ENCODE results near the gene KIAA0930. TPM values are rescaled to one million over a fixed set of nuclear protein-coding genes. Genes with fewer than 3 reads are reported as not detected.

The KIAA0930 gene
- polyA plus RNA-seq, 4 donors = 15.7 to 23.3 (median 22.2) TPM

DNA sequence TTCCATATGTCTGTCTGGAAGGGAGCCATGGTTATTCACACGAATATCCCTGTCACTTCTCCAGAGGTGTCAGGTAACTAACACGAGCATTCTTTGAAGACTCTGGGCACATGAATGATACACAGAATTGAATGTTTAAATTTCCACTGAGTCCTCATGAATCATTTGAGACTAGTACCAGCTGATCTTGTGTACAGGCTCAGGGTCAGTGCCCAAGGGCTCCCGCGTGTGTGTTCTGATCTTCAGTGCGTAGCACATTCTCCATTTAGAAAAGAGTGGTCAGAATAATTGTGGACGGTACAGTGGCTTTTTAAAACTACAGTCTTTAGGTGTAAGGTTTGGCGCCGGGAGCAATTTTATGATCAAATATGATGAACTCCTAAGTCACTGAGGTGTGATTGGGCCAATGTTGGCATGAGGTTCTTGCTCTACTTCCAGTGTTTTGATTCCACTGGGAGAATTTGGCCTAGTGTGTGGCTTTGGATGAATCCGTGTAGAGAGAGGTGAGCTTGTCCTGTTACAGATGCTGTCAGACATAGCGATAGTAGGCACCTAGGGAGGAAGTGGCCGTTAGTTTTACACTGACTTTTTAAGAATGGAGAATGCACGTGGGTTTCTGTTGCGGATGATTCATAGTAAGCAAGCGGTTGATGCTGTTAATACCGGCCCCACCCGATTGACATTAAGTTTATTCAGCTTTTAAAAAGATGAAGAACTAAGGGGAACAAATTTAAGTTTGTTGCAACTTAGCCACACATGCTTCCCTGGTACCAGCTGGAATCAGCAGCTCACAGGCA, 54.8 kb downstream of the KIAA0930 start:
- DNase-seq (ENCODE audit: low read depth in 4 of 4, low spot score in 2 of 4) = no peak

DNA sequence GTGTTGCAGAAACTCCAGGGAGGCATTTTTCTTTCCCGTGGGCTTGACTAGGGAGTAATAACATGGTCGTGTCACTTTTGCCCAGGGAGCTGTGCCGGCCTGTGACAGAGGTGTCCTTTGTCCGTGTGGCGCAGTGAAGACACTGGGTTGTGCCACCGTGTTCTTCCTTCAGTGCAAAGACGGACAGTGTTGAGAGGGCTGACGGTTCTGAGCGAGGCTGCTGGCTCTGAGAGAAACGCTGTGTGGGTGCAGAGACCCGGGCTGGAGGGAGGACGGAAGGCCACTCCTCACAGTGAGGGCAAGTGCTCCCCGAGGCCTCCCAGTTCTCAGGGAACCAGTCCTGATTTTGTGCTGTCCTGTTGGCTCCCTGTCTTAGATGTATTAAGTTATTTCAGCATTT, 56.7 kb downstream of the KIAA0930 start:
- DNase-seq (ENCODE audit: low read depth in 4 of 4, low spot score in 2 of 4) = no peak

DNA sequence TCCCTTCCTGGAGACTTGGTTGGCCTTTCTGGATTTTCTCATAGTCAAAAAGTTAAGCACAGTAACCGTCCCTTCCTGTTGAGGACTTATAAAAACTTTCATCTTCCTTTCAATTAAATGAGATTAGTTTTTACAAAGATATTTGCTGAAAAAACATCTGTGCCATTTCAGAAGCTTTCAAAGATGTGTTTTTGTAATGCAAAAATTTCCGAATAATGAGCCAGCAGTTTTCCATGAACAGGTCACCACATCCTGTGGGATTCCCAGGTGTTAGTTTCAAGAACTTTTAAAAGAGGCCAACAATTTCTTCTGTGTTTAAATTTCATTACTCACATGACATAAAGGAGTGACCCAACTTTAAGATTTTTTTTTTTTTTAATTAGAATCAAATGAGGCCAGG, 58.9 kb downstream of the KIAA0930 start:
- no peak for DNase-seq (ENCODE audit: low read depth in 4 of 4, low spot score in 2 of 4)

DNA sequence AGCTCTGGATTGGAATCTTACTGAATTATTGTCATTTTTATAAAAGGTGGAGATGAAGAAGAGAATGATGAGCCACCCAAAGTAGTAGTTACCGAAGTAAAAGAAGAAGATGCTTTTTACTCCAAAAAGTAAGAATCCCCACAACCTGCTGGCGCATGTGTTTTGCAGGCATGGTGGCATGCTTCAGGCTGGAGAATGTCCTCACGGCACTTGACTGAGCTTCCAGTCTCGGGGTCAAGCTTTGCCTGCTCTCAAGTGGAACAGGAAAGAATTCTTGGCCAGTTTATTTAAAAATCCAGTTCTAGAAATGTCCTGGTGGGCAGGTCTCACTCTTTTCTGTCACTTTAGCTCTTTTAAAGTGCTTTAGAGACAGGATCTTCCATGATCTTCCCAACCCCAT, 59.5 kb downstream of the KIAA0930 start:
- no peak for DNase-seq (ENCODE audit: low read depth in 4 of 4, low spot score in 2 of 4)

- no peak for DNase-seq (ENCODE audit: low read depth in 4 of 4, low spot score in 2 of 4)
Observed at GRCh38 chr22:45180146-45180679, 60.5 kb downstream of the KIAA0930 start.

DNA sequence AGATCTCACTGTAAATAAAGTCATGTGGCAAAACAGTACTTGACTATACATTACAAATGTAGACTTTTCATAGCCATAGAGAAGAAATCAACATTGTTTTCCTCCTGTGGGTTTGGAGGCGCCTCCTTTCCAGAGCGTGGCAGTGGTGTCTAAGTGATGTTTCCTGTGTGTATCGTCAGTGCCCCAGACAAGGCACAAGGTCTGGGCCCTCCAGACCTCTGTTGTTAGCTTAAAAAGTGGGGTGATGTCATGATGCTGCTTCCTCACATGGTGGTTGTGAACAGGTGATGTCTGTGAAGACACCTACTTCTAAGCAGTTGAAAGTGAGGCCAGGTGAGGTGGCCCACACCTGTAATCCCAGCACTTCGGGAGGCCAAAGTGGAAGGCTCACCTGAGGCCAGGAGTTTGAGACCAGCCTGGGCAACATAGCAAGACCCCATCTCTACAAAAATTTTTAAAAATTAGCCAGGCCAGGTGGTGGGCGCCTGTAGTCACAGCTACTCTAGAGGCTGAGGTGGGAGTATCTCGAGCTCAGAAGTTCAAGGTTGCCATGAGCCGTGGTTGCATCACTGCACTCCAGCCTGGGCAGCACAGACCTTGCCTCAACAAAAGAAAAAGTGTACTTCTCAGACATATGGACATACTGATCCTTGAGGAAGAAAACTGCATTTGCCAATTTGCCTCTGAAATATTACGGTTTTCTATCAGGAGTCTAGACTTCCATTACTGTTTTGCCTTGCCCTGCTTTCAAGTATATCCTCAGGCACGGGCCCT, 61.2 kb downstream of the KIAA0930 start:
- no peak for DNase-seq (ENCODE audit: low read depth in 4 of 4, low spot score in 2 of 4)

DNA sequence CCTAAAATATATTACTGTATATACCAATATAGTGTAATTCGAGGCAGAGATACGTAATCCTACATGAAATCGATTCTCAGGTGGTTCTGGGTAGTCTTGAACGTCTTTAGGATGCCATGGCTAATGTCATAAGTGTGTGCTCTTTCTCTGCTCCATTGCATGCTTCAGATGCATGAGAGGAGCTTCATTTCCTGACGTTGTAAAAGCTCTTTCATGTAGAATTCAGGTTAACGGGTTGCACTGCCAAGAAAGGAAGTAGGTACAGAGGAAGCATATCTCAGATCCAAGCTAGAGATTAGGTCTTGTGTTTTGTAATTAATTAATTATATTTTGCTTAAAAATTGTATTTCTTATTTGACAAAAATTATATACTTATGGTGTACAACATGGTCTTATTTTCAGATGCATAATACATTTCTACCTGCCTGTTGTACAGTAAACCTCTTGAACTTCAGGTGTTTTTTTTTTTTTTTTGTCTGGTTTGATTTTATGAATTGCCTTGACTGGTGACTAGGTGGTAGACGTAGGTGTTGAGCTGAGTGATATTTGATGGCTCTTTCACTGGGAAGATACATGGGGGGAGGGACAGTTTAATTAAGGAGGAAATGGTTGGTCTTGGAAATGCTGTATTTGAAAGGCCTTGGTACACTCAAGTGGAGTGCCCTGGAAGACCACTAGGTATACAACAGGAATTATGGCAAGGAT, 67.7 kb downstream of the KIAA0930 start:
- no peak for DNase-seq (ENCODE audit: low read depth in 4 of 4, low spot score in 2 of 4)

- no peak for DNase-seq (ENCODE audit: low read depth in 4 of 4, low spot score in 2 of 4)
Observed at GRCh38 chr22:45171830-45172229, 68.9 kb downstream of the KIAA0930 start.

- DNase-seq (ENCODE audit: low read depth in 4 of 4, low spot score in 2 of 4) = no peak
Observed at GRCh38 chr22:45169591-45170466, 70.9 kb downstream of the KIAA0930 start.

DNA sequence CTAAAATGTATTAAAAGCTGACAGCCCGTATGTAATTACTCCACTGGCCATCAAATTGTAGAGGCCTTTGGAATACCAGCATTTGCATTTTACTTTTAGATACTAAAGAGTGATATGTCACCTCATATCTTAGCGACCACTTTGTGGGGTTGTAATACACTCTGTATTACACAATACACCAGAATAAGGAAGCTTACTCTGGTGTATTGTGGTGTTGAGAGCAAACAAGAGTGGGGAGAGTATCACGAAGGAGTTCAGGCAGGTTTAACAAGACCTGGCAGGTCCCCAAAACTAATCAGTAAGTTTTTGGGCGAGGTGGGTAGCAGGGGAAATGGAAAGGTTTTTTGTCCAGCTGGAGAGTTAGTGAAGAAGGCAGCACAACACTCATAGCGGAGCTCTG, 73.8 kb downstream of the KIAA0930 start:
- no peak for DNase-seq (ENCODE audit: low read depth in 4 of 4, low spot score in 2 of 4)

- no peak for DNase-seq (ENCODE audit: low read depth in 4 of 4, low spot score in 2 of 4)
Observed at GRCh38 chr22:45164270-45165088, 76.2 kb downstream of the KIAA0930 start.

GRCh38 chr22:45163451-45164269, 77.0 kb downstream of the KIAA0930 start, which contains the start of gene NUP50:
Gene NUP50 (plus strand): TSS chr22:45163925. CDS start chr22:45168178, 4,253 bp downstream.
- peak; percentile 79 to 93 (median 89) for DNase-seq (ENCODE audit: low read depth in 4 of 4, low spot score in 2 of 4)

GRCh38 chr22:45163099-45163450, 77.6 kb downstream of the KIAA0930 start:
- DNase-seq (ENCODE audit: low read depth in 4 of 4, low spot score in 2 of 4) = no peak

GRCh38 chr22:45162531-45162930, 78.2 kb downstream of the KIAA0930 start:
- DNase-seq (ENCODE audit: low read depth in 4 of 4, low spot score in 2 of 4) = no peak

DNA sequence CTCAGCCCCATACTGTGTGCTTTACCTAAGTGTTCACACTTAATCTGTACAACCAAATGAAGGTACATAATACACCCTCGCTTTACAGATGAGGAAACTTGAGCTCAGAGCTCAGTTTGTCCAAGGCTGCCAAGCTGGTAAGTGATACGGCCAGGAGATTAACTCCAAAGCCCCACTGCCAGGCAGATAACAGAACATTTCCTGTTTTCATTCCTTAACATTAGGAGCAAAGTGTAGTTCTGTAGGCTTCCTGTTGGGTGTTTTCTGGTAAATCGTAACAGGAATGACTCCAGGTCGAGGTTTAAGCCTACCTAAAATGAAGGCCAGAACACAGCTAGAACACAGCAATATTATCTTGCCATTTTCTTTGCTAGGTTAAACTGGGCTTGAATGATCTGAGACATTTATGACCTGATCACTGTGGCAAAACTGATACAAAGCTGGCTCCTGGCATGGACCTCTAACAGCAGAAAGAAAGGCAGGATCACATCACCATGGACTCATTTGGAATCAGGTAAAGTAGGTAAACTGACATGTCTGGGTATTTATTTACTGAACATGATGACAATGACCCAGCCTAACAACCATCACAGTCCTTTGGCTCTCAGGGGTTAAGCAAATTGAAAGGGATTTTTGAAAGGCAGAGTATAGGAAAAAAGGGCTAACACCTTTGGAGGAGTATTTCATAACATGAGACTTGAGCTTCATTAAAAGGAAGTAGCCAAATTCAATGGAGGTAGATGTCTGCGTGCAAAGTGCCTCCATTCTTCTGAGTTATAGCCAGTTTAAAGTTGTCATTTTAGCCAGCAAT, 80.8 kb downstream of the KIAA0930 start:
- no peak for DNase-seq (ENCODE audit: low read depth in 4 of 4, low spot score in 2 of 4)

- DNase-seq (ENCODE audit: low read depth in 4 of 4, low spot score in 2 of 4) = no peak
Observed at GRCh38 chr22:45157907-45158306, 82.8 kb downstream of the KIAA0930 start.

DNA sequence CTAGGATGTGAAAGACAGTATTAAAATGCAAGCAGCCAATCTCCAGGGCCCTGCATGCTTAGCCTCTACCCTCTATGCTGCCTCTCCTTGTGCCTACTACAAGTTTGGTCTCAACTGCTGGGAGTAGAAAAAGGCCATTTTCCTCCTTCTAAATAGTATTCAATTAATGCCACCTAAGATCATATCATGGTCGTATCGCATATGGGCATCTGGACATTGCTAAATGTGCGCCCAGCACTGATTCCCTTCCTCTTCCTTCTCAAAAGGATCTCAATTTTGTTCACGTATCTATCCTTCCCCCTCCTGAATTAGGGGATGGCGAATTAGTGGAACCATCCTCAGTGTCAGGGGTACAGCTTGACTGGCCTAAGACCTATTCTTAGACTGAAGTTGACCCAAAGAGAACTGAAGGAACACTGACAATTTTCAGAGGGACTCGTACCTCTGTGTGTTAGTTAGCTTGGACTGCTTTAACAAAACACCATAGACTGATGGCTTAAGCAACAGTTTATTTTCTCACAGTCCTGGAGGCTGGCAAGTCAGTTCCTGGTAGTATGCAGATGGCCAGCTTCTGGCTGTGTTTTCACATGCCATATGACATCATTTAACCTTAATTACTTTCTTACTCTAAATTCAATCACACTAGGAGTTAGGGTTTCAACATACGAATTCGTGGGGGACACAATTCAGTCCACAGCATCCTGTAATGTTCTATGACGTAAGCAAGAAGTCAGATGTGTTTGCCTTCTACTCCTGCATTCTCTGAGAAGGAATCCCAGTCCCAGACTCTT, 85.4 kb downstream of the KIAA0930 start:
- no peak for DNase-seq (ENCODE audit: low read depth in 4 of 4, low spot score in 2 of 4)
